Endothelial cell of umbilical vein (primary cell): Measurements from ENCODE around the gene SERPINE1.

Source experiments
- CTCF ChIP-seq, 2 donors: IDR thresholded peaks; 1 replicate in 1 of 2; 2 replicates in 1 of 2; pipeline ENCODE4 v1.5.1; 2011; ENCODE audit warnings: low read length in 2 of 2, mild to moderate bottlenecking in 2 of 2, moderate library complexity in 2 of 2, control low read depth in 1 of 2, inconsistent platforms in 1 of 2, low read depth in 1 of 2; ENCODE audit not compliant: insufficient read depth in 1 of 2; ENCODE audit errors: extremely low read depth in 1 of 2
- EZH2 ChIP-seq: IDR thresholded peaks from 2 replicates; pipeline ENCODE4 v1.6.1; 2012; ENCODE audit warnings: borderline replicate concordance, low read depth, mild to moderate bottlenecking, moderate library complexity, low read length, inconsistent platforms; ENCODE audit not compliant: severe bottlenecking

- TF ChIP-seq CTCF (IDR thresholded peaks at IDR 0.05; ENCODE audit: extremely low read depth in 1 of 2, insufficient read depth in 1 of 2, low read depth in 1 of 2, low read length in 2 of 2) (no peak), EZH2 (no peak)
Measured at GRCh38 chr7:101166648-101166908, 39.7 kb downstream of the SERPINE1 start.
